IMR-90 (cell line): ENCODE results near the gene EXOC8.

Experiments used
- ELK1 ChIP-seq: fragments of 150-350 bp; IDR thresholded peaks from 2 replicates; pipeline ENCODE4 v1.6.1; 2016; ENCODE audit warnings: low read depth, mild to moderate bottlenecking, low read length, moderate library complexity, borderline replicate concordance
- MXI1 ChIP-seq: IDR thresholded peaks from 2 replicates; pipeline ENCODE4 v1.6.1; 2012; ENCODE audit warnings: low read depth, mild to moderate bottlenecking, low read length, moderate library complexity, borderline replicate concordance
- POLR2A ChIP-seq: IDR thresholded peaks from 2 replicates; pipeline ENCODE4 v1.6.1; 2012; ENCODE audit warnings: mild to moderate bottlenecking, low read depth, low read length

GRCh38 chr1:231357831-231358354, 20.2 kb upstream of the EXOC8 start:
- peak; percentile 37; the same call in 1 of the 2 replicates for TF ChIP-seq POLR2A
- no peak for TF ChIP-seq ELK1
- no peak for TF ChIP-seq MXI1
